NK-92 (cell line): ENCODE measurements around the gene SHISA2.

Source experiments
- DNase-seq: peaks from one replicate; lab custom pipeline; 2025; ENCODE audit not compliant: unreplicated experiment; lab: John Stamatoyannopoulos, UW

Gene SHISA2

GRCh38 chr13:26050568-26051230 lies 1.1 kb downstream of the SHISA2 start:
- no peak for DNase-seq

- DNase-seq, result no peak
These were observed 3.1 kb downstream of the SHISA2 start for GRCh38 chr13:26048741-26049140.

- DNase-seq, result no peak
These were observed 4.8 kb downstream of the SHISA2 start for GRCh38 chr13:26047040-26047439.

- DNase-seq, result no peak
These were observed 5.2 kb downstream of the SHISA2 start for GRCh38 chr13:26046639-26047038.

- DNase-seq, result no peak
These were observed 6.7 kb downstream of the SHISA2 start for GRCh38 chr13:26045142-26045541.

GRCh38 chr13:26042785-26043184 lies 9.0 kb downstream of the SHISA2 start:
- no peak for DNase-seq

GRCh38 chr13:26041444-26041843 lies 10.4 kb downstream of the SHISA2 start:
- no peak for DNase-seq

- no peak for DNase-seq
These were observed 12.8 kb downstream of the SHISA2 start for GRCh38 chr13:26038931-26039475.

GRCh38 chr13:26037302-26037701 lies 14.5 kb downstream of the SHISA2 start:
- no peak for DNase-seq

- no peak for DNase-seq
These were observed 15.4 kb downstream of the SHISA2 start for GRCh38 chr13:26036383-26036782.

GRCh38 chr13:26034018-26034417 lies 17.8 kb downstream of the SHISA2 start:
- DNase-seq, result no peak

GRCh38 chr13:26030331-26030730 lies 21.5 kb downstream of the SHISA2 start:
- no peak for DNase-seq

- DNase-seq, result no peak
These were observed 22.2 kb downstream of the SHISA2 start for GRCh38 chr13:26029581-26030136.

- no peak for DNase-seq
These were observed 25.6 kb downstream of the SHISA2 start for GRCh38 chr13:26026211-26026610.

- DNase-seq, result no peak
These were observed 26.0 kb downstream of the SHISA2 start for GRCh38 chr13:26025771-26026170.

GRCh38 chr13:26025196-26025595 lies 26.6 kb downstream of the SHISA2 start:
- DNase-seq, result no peak

GRCh38 chr13:26024558-26024957 lies 27.3 kb downstream of the SHISA2 start:
- DNase-seq, result no peak

- no peak for DNase-seq
These were observed 29.1 kb downstream of the SHISA2 start for GRCh38 chr13:26022538-26023292.

GRCh38 chr13:26021956-26022355 lies 29.9 kb downstream of the SHISA2 start:
- DNase-seq, result no peak

- no peak for DNase-seq
These were observed 30.3 kb downstream of the SHISA2 start for GRCh38 chr13:26021516-26021915.

- DNase-seq, result no peak
These were observed 30.9 kb downstream of the SHISA2 start for GRCh38 chr13:26020891-26021290.
